HCEC 1CT (cell line): ENCODE results near the gene TTLL9.
"Not testable (repeated sequence)": the region's sequence is repeated elsewhere in the genome, so short reads cannot be mapped to it uniquely, and the experiment has no call there.

Experiments
- DNase-seq: peaks from one replicate; pipeline ENCODE4 v3.0.0-alpha.2; 2017

Gene TTLL9

DNA sequence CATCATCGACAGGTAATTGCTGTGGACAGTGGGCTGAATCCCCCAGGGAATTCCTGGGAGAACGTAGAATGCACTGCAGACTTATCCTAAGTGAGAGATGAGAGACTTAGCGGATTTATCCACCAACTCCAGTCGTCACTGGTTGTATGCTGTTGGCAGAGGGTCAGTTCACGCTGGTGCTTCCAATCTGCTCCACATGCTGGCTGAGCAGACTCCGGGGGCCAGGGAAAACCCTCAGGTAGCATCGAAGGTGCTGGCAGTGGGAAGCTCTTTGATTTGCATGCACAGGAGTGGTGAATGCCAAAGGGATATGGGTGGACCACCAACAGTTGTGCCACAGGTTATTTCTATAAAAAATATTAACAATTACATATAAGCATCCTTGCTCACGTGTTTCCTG lies 20.2 kb downstream of the TTLL9 start:
- no peak for DNase-seq

GRCh38 chr20:31894980-31895675 lies 24.7 kb downstream of the TTLL9 start:
- DNase-seq = peak; percentile 67

DNA sequence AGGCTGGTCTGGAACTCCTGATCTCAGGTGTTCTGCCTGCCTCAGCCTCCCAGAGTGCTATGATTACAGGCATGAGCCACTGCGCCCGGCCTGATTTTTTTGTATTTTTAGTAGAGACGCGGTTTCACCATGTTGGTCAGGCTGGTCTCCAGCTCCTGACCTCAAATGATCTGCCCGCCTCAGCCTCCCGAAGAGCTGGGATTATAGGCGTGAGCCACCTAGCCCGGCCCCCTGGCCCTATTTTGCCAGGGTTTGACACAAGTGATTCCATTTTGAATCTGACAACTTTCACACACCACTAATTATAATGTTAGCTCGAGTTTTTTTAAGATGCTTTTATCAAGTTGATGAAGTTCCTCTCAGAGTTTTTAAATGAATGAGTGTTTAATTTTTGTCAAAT lies 25.6 kb downstream of the TTLL9 start:
- DNase-seq = no peak

DNA sequence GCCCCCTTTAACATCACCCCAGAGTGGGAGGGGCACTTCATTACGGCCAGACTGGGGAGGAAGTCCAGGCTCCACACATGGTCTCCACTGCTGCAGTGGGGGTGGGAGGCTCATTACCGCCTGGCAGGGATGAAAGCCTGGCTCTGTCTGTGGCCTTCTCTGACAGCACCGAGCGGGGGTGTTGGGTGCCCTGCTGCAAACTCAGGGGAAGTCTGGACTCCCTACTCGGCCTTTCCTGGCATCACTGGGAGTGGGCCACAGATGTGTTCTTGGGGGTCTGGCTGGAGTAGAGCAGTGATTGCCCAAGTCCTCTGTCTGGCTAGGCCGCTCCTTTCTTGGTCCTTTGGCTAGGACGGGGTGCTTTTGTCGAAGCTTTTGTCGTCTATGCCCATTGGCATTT lies 27.1 kb downstream of the TTLL9 start:
- no peak for DNase-seq

DNA sequence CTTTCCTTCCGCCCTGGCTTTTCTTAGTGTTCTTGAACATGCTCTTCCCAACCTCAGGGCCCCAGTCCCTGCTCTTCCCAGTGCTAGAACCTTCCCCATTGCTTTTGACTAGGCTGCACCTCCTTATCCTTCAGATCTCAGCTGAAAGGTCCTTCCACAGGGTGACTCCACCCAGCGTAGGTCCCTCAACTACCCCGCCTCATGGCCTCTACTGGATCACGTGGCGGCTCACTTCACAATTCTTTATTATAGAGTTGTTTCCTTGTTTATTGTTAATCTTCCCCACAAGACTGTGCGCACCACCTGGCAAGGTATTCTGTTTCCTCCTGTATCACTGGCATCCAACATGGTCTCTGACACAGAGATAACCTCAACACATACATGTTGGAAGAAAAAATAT lies 31.2 kb downstream of the TTLL9 start:
- no peak for DNase-seq

GRCh38 chr20:31903627-31904386 lies 33.4 kb downstream of the TTLL9 start:
- no peak for DNase-seq

DNA sequence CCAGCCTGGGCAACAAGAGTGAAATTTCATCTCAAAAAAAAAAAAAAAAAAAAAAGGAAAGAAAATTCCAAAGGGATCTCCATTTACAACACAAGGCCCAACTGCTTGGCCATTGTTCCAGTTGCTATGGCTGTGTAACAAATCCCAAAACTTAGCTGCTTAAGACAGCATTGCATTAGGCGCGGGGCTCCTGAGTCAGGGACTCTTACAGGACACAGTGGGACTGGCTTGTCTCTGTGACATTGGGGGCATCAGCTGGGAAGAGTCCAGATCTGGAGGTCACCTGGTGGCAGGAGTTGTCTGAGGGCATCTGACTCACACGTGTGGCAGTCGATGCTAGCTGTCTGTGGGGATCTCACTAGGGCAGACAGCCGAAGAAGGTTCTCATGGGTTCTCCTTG lies 35.6 kb downstream of the TTLL9 start:
- no peak for DNase-seq

DNA sequence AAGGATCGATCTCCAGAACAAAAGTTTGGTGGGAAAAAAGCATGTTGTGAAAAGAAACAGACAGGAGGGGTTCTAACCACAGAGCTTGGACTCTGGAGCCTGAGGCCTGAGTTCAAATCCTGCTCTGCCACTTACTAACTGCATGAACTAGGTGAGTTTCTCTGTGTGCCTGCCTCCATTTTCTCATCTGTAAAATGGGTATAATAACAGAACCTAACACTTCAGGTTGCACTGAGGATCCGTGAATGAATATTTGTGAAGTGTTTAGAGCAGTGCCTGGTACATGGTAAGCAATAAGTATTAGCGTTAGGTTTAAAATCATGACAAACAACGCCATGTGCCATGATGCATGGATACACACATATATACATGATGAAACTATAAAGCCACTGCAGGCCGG lies 36.6 kb downstream of the TTLL9 start:
- DNase-seq = no peak

DNA sequence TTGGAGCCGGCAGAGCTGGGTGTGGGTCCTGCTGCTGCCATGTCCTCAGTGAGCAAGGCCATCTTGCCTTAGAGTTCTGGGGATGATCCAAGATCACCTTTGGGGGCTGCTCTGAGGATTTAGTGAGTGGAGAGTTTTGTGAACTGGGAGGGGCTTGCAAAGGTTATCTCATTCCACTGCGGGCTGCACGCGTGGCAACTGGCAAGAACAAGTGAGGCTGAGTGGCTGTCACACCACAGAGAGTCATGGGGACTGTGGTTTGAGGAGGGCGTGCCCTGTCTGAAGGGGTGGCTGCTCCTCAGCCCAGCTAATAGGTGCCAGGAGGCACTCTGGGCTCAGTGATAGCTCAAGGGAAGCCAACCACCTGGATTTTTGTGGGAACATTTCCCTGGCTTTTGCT lies 37.6 kb downstream of the TTLL9 start:
- no peak for DNase-seq

DNA sequence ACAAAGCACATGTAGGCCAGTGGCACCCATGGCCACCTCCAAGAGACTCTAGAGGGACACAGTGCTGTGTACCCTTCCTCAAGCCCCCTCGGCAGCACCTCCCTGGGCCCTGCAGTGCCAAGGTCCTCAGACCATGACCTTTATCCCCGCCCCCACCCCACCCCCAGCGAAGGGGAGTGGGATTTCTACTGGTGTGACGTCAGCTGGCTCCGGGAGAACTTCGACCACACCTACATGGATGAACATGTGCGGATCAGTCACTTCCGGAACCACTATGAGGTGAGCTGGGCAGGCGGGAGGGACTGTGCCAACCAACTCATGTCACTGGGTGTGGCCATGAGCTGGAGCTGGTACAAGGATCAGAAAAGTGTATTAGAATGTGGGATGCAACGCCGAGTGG lies 38.0 kb downstream of the TTLL9 start:
- DNase-seq = no peak

DNA sequence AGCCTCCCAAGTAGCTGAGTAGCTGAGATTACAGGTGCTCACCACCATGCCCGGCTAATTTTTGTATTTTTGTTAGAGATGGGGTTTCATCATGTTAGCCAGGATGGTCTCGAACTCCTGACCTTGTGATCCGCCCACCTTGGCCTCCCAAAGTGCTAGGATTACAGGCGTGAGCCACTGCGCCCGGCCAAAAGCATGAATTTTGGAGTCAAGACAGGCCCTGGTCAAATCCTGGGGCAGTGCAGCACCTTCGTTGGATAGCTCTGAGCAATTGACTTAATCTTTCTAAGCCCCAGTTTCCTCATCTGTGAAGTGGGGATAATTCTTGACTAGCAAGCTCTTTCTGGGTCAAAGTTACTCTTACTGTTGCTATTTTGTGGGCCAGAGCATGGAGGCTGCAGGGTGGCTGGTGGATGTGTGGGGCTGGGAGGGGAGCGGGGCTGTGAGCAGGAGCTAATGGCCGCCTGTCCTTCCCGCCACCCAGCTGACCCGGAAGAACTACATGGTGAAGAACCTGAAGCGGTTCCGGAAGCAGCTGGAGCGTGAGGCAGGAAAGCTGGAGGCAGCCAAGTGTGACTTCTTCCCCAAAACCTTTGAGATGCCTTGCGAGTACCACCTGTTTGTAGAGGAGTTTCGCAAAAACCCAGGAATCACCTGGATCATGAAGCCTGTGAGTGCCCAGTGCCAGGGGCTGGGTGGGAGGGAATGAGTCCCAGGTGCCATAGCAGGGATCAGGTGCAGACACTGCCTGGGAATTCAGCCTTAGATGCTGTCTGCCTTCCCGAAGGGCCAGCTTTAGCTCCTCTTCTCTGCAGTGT lies 39.0 kb downstream of the TTLL9 start:
- DNase-seq = no peak

GRCh38 chr20:31910071-31910803 lies 39.8 kb downstream of the TTLL9 start:
- DNase-seq = no peak

- DNase-seq = no peak
Measured at GRCh38 chr20:31913431-31914157, 43.2 kb downstream of the TTLL9 start.

GRCh38 chr20:31914170-31914569 lies 43.7 kb downstream of the TTLL9 start:
- no peak for DNase-seq

DNA sequence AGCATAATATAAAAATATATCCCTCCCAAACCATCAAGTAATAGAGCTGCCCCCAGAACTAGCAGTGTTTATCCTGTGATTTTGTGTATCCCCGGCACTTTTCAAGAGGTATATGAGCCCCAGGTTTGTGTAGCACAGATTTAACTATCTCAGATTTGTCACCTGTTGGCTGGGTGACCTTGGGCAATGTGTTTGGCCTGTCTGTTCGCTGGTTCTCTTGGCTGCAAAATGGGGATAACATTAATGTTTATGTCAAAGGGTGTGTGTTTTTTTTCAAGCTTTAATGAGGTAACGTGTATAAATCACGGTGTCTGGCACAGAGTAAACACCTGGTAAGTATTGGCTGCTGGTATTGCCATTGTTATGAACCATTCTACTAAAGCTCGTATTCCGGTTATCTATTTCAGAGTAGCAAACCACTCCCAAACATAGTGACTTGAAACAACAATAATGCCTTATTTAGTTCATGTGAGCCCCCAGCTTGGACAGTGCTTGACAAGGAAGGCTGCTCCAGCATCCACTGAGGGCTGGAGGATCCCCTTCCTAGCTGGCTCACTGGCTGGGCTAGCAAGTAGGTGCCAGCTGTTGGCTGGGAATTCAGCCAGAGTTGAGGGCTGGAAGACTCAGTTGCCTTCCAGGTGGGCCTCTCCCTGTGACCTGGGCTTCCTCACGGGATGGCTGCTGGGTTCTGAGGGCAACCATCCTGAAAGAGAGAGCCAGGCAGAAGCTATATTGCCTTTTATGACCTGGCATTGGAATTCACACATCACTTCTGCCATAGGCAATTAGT lies 45.3 kb downstream of the TTLL9 start:
- DNase-seq = no peak

DNA sequence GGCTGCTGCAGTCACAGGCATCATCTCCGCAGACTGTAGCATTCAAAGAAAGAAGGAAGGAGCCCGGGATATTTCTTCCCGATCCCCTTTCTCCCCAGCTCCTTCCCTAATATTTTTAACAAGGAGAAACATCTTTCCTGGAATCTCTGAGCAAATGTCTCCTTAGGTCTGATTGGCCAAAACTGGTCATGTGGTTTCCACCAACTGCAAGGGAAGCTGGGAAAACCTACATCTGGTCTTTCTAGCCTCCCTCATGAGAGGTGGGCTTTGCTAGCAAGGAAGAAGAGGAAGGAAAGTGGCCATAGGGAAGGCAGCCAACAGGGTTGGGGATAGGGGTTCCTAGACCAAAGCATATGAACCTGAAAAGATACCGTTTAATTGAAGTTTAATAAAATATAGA lies 46.3 kb downstream of the TTLL9 start:
- no peak for DNase-seq

GRCh38 chr20:31917962-31918412 lies 47.6 kb downstream of the TTLL9 start:
- not testable (repeated sequence) for DNase-seq

DNA sequence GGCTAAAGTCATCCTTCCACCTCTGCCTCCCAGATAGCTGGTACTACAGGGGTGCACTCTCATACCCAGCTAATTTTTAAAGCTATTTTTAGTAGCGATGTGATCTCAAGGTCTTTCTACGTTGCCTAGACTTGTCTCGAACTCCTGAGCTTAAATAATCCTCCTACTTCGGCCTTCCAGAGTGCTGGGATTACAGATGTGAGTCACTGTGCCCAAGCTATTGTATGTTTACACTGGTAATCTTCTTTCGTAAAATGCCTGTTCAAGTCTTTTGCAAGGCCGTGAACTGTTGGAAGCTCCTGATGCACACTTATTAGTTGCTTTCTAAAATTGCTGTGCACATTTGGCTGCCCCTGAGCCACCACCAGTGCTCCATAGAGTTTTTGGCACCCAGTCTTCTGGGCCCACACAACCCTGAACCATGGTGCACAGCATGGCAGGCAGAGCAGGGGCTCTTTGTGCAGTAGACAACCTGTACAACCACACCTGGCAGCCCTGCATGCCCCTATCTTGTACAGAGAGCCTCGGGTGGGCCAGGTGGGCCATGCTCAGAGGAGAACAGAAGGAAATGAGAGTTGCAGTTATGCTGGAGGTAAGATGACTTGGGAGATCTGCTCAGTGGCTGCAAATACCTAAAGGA lies 48.2 kb downstream of the TTLL9 start:
- DNase-seq = peak; percentile 29

DNA sequence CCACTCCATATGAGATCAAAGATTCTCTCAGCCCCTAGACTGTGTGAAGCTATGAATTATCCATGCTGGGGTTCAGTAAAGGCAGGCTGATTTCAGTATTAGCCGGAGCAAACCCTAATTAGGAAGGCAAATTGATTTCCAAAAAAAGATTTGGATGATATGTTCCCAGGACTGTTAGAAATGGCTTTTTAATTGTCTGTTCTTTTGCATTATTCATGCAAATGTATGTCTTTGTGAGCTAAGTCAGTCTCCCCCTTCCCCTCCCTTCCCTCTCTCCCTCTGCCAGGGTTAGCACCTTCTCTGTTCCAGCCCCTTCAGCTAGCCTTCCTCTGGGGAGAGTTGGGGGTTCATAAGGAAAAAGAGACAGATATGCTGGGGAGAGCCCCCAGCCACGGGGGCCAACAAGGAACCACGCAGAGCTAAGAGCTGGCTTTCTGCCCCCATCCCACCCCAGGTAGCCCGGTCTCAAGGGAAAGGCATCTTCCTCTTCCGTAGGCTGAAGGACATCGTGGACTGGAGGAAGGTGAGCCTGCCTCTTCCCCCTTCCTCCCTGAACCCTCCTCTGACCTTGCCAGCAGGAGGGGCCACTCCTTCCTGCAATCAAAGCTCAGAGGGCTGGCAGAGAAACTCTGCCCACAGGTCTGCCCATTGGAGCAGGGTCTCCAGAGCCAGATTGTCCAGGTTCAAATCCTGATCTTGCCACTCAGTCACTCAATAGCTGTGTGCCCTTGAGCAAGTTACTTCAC lies 49.1 kb downstream of the TTLL9 start:
- DNase-seq = no peak

DNA sequence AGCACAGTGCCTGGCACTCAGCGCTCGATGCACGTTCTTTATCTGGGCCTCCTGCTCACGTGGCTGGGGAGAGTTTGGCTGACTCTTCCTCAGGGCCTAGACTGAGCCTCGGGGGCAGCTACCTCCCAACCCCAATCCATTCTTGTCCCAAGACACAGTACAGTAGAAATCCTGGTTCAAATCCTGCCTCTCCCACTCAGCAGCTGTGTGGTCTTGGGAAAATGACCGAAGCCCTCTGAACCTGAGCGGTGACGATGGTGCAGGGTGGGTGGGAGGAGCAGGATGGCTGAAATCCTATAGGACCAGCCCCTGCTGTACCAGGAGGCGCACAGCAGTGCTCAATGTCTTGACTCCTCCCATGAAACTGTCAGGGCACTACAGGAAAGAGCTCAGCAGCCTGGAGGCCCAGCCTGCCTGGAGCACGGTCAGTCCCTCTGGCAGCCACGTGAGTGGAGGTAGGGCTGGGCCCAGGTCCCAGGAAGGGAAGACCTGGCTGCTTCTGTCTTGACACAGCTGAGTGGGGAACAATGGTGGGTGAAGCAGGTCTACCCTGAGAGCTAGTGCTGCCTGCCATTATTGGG lies 49.9 kb downstream of the TTLL9 start:
- no peak for DNase-seq
